GM18873 (cell line): ENCODE results near the gene SNED1.

ENCODE experiments used
- ATAC-seq: cut with Tn5 transposase; IDR thresholded peaks from one replicate; pipeline ENCODE4 v1.9.1; 2021; ENCODE audit warnings: mild to moderate bottlenecking, moderate library complexity, moderate number of reproducible peaks; ENCODE audit not compliant: unreplicated experiment, low FRiP score

Gene SNED1

DNA sequence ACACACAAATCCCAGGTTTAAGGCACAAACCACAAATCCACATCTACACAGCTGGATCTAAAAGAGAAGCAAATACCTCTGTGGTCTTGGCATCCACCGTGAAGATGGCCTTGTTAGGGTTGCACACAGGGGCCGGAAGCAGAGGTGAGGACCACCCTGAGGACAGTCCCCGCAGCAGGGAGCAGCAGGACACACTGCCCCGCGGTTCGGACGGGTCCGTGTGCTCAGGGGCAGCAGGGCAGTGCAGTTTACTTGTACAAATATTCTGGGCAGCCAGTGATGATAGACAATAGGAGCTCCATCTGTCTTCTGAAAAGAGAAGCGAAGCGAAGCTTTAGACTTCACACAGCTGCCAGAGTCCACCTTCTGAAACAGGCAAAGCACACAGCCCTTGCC lies 142.0 kb downstream of the SNED1 start:
- ATAC-seq = no peak

DNA sequence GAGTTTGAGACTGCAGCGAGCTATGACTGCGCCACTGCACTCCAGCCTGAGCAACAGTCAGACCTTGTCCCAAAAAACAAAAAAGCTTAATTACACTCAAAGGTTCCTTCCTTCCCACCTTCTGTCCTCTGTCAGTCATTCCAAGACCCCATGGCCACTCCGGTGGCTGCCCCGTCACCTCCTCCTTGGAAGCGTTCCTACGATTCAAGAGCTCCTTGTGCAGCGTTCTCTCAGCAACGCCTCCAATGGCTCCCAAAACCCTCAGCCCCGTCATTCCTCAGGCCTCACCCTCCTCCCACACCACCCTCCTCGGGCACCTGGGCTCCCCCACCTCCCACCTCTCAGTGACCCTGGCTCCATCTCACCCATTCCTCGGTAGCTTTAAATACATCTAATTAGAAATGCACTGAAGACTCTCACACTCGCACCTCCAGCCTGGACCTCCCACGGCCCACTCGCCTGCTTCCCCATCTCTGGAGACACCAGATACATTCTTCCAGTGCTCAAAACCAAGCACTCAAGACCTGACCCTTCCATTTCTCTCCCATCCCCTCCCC lies 142.9 kb downstream of the SNED1 start:
- no peak for ATAC-seq

DNA sequence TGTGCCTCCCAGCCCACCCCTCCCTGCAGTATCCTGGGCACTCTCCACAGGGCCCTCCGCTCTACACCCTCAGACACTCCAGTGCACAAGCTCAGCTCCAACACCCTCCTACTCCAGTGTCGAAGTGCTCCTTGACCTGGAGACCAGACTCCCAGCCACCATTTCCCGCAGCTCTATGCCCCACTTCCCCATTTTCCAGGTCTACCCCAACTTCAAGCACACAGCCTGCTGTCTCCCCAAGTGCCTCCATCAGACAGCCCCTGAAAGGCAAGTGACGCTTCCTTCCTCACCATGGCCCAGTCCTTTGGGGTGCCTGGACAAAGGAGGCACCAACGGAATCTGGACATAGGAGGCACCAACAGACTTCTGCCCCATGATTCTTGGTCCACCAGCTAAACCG lies 143.6 kb downstream of the SNED1 start:
- ATAC-seq = no peak

DNA sequence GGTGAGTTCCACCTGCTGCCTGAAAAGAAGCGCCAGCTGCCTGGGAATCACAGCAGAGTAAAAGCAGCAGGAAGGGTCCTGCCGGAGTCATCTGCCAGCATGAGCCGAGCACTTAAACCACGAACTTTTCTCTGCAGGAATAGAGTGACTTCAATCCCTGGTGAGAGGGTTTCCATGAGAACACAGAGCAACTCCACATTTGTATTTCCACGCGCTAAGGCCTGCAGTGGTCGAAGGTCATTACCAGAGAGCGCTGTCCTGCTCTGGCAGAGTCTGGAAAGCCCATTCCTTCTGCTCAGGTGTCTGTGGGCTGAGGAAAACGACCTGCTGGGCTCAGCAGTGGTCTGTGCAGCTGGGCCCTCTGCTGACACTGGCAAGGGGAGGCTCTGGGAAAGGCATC lies 144.2 kb downstream of the SNED1 start:
- ATAC-seq = no peak
